ENCODE data around the gene CAST. TPM values are rescaled to one million over a fixed set of nuclear protein-coding genes. Genes with fewer than 3 reads are reported as not detected.
"Not testable (repeated sequence)": the region's sequence is repeated elsewhere in the genome, so short reads cannot be mapped to it uniquely, and the experiment has no call there.

CAST gene
- polyA plus RNA-seq, 1 experiment, result 191 TPM

- CTCF ChIA-PET, result interaction anchor here (1.2 to 1.7 kb wide), 3 partner anchors 10 to 419 kb away, joined by 3 to 12 read pairs (median 6); no protein-coding TSS in a partner anchor
- POLR2A ChIA-PET, result no interaction called here
- H3K9me3 ChIP-seq (ENCODE audit: control insufficient read depth, insufficient read depth, low read length), result no peaks in the 10 kb centered on the region
- no peak for DNase-seq (ENCODE audit: low read depth, low spot score)
- H3K27me3 ChIP-seq (ENCODE audit: control insufficient read depth, insufficient read depth, low read length), result no peaks in the 10 kb centered on the region
- no peak for TF ChIP-seq CTCF (IDR thresholded peaks at IDR 0.05; ENCODE audit: low read depth, low read length)
- no peak overlapping the region for H3K4me3 ChIP-seq (ENCODE audit: low read depth, low read length)
- H3K27ac ChIP-seq (ENCODE audit: low read depth, low read length), result no peak overlapping the region
Observed at GRCh38 chr5:96742538-96742937, 80.4 kb downstream of the CAST start.

GRCh38 chr5:96743065-96743768, 81.0 kb downstream of the CAST start:
- no peak overlapping the region for H3K27ac ChIP-seq (ENCODE audit: low read depth, low read length)

GRCh38 chr5:96743805-96744204, 81.6 kb downstream of the CAST start:
- Histone ChIP-seq H3K9me3 (ENCODE audit: control insufficient read depth, insufficient read depth, low read length) (no peaks in the 10 kb centered on the region), H3K27ac (ENCODE audit: low read depth, low read length) (no peak overlapping the region), H3K27me3 (ENCODE audit: control insufficient read depth, insufficient read depth, low read length) (no peaks in the 10 kb centered on the region), H3K4me3 (ENCODE audit: low read depth, low read length) (no peak overlapping the region)
- DNase-seq (ENCODE audit: low read depth, low spot score), result no peak
- ChIA-PET POLR2A (no interaction called here), CTCF (interaction anchor here (0.6 to 1.7 kb wide), 3 partner anchors 9 to 130 kb away, joined by 3 to 12 read pairs (median 6); no protein-coding TSS in a partner anchor)
- no peak for TF ChIP-seq CTCF (IDR thresholded peaks at IDR 0.05; ENCODE audit: low read depth, low read length)

More at GRCh38 chr5:96743065-96743768, 81.0 kb downstream of the CAST start:
- DNase-seq (ENCODE audit: low read depth, low spot score), result no peak
- Histone ChIP-seq H3K4me3 (ENCODE audit: low read depth, low read length) (no peak overlapping the region), H3K9me3 (ENCODE audit: control insufficient read depth, insufficient read depth, low read length) (no peaks in the 10 kb centered on the region), H3K27me3 (ENCODE audit: control insufficient read depth, insufficient read depth, low read length) (no peaks in the 10 kb centered on the region)
- CTCF ChIA-PET, result interaction anchor here (1.2 to 1.7 kb wide), 3 partner anchors 9 to 418 kb away, joined by 3 to 12 read pairs (median 6); no protein-coding TSS in a partner anchor
- POLR2A ChIA-PET, result no interaction called here
- no peak for TF ChIP-seq CTCF (IDR thresholded peaks at IDR 0.05; ENCODE audit: low read depth, low read length)

- POLR2A ChIA-PET; DNase-seq (ENCODE audit: low read depth, low spot score); H3K27ac ChIP-seq (ENCODE audit: low read depth, low read length); H3K4me3 ChIP-seq (ENCODE audit: low read depth, low read length); H3K9me3 ChIP-seq (ENCODE audit: control insufficient read depth, insufficient read depth, low read length); H3K27me3 ChIP-seq (ENCODE audit: control insufficient read depth, insufficient read depth, low read length): not testable (repeated sequence)
- CTCF ChIA-PET, result interaction anchor here (0.6 to 1.7 kb wide), 2 partner anchors 16 to 130 kb away, joined by 3 to 10 read pairs; no protein-coding TSS in a partner anchor
Observed at GRCh38 chr5:96744218-96744617, 82.0 kb downstream of the CAST start.

GRCh38 chr5:96745025-96745424, 82.8 kb downstream of the CAST start:
- DNase-seq (ENCODE audit: low read depth, low spot score), result no peak
- TF ChIP-seq CTCF (IDR thresholded peaks at IDR 0.05; ENCODE audit: low read depth, low read length), result no peak
- no peaks in the 10 kb centered on the region for H3K9me3 ChIP-seq (ENCODE audit: control insufficient read depth, insufficient read depth, low read length)
- no peak overlapping the region for H3K27ac ChIP-seq (ENCODE audit: low read depth, low read length)
- H3K4me3 ChIP-seq (ENCODE audit: low read depth, low read length), result no peak overlapping the region
- ChIA-PET CTCF (interaction anchor here (1.7 to 1.8 kb wide), 2 partner anchors 131 to 418 kb away, joined by 7 to 10 read pairs; no protein-coding TSS in a partner anchor), POLR2A (no interaction called here)
- H3K27me3 ChIP-seq (ENCODE audit: control insufficient read depth, insufficient read depth, low read length), result no peaks in the 10 kb centered on the region

Measured in AG04450 (cell line).